ENCODE data around the gene RGS16.

The RGS16 gene

GRCh38 chr1:182610606-182611194, 6.5 kb upstream of the RGS16 start:
- no peaks in the 10 kb centered on the region for H3K27me3 ChIP-seq (ENCODE audit: low read depth)
- in situ Hi-C loops (cut with MboI; ENCODE audit: low sequenced_read_pairs) = no loop called here
- H3K4me1 ChIP-seq = peaks cover 25% of the 10 kb centered on the region
- H3K36me3 ChIP-seq (replicated peaks) = no peaks in the 10 kb centered on the region
- H3K4me3 ChIP-seq = no peak overlapping the region
- H3K9me3 ChIP-seq = no peaks in the 10 kb centered on the region
- peak in 1 of 2 experiments; percentile 63 for DNase-seq (ENCODE audit: low spot score in 2 of 2)

- Histone ChIP-seq H3K27me3 (ENCODE audit: low read depth) (no peaks in the 10 kb centered on the region), H3K4me3 (no peak overlapping the region), H3K9me3 (no peaks in the 10 kb centered on the region), H3K36me3 (replicated peaks) (no peaks in the 10 kb centered on the region), H3K4me1 (peaks cover 18% of the 10 kb centered on the region)
- no peak for DNase-seq (ENCODE audit: low spot score in 2 of 2)
- in situ Hi-C loops (cut with MboI; ENCODE audit: low sequenced_read_pairs) = no loop called here
Observed at GRCh38 chr1:182608845-182609610, 4.8 kb upstream of the RGS16 start.

GRCh38 chr1:182608236-182608635, 4.0 kb upstream of the RGS16 start:
- no peak for DNase-seq (ENCODE audit: low spot score in 2 of 2)
- Histone ChIP-seq H3K4me1 (peaks cover 15% of the 10 kb centered on the region), H3K36me3 (replicated peaks) (no peaks in the 10 kb centered on the region), H3K4me3 (no peak overlapping the region), H3K9me3 (no peaks in the 10 kb centered on the region), H3K27me3 (ENCODE audit: low read depth) (no peaks in the 10 kb centered on the region)
- in situ Hi-C loops (cut with MboI; ENCODE audit: low sequenced_read_pairs) = no loop called here

- Histone ChIP-seq H3K36me3 (replicated peaks) (no peaks in the 10 kb centered on the region), H3K4me3 (no peak overlapping the region), H3K9me3 (no peaks in the 10 kb centered on the region), H3K27me3 (ENCODE audit: low read depth) (no peaks in the 10 kb centered on the region), H3K4me1 (peaks cover 20% of the 10 kb centered on the region)
- no peak for DNase-seq (ENCODE audit: low spot score in 2 of 2)
- in situ Hi-C loops (cut with MboI; ENCODE audit: low sequenced_read_pairs) = no loop called here
Observed at GRCh38 chr1:182607566-182607965, 3.4 kb upstream of the RGS16 start.

GRCh38 chr1:182603646-182604174, 479 bp downstream of the RGS16 start:
- Histone ChIP-seq H3K4me3 (peak overlapping the region; percentile 68), H3K4me1 (peaks cover 15% of the 10 kb centered on the region), H3K27me3 (ENCODE audit: low read depth) (no peaks in the 10 kb centered on the region), H3K36me3 (replicated peaks) (peaks cover 31% of the 10 kb centered on the region), H3K9me3 (no peaks in the 10 kb centered on the region)
- in situ Hi-C loops (cut with MboI; ENCODE audit: low sequenced_read_pairs) = no loop called here
- peak in 1 of 2 experiments; percentile 49 for DNase-seq (ENCODE audit: low spot score in 2 of 2)

GRCh38 chr1:182602935-182603645, 1.1 kb downstream of the RGS16 start:
- Histone ChIP-seq H3K36me3 (replicated peaks) (peaks cover 34% of the 10 kb centered on the region), H3K9me3 (no peaks in the 10 kb centered on the region), H3K4me3 (peak overlapping the region; percentile 68), H3K4me1 (peaks cover 15% of the 10 kb centered on the region), H3K27me3 (ENCODE audit: low read depth) (no peaks in the 10 kb centered on the region)
- no peak for DNase-seq (ENCODE audit: low spot score in 2 of 2)
- in situ Hi-C loops (cut with MboI; ENCODE audit: low sequenced_read_pairs) = no loop called here

- in situ Hi-C loops (cut with MboI; ENCODE audit: low sequenced_read_pairs) = no loop called here
- peaks cover 15% of the 10 kb centered on the region for H3K4me1 ChIP-seq
- peaks cover 34% of the 10 kb centered on the region for H3K36me3 ChIP-seq (replicated peaks)
- no peak overlapping the region for H3K4me3 ChIP-seq
- no peak for DNase-seq (ENCODE audit: low spot score in 2 of 2)
- no peaks in the 10 kb centered on the region for H3K27me3 ChIP-seq (ENCODE audit: low read depth)
- H3K9me3 ChIP-seq = no peaks in the 10 kb centered on the region
Observed at GRCh38 chr1:182601913-182602312, 2.3 kb downstream of the RGS16 start.

GRCh38 chr1:182601416-182601786, 2.8 kb downstream of the RGS16 start:
- in situ Hi-C loops (cut with MboI; ENCODE audit: low sequenced_read_pairs) = no loop called here
- H3K4me3 ChIP-seq = no peak overlapping the region
- peak; percentile 75 to 82 for DNase-seq (ENCODE audit: low spot score in 2 of 2)
- peaks cover 15% of the 10 kb centered on the region for H3K4me1 ChIP-seq
- no peaks in the 10 kb centered on the region for H3K9me3 ChIP-seq
- no peaks in the 10 kb centered on the region for H3K27me3 ChIP-seq (ENCODE audit: low read depth)
- peaks cover 34% of the 10 kb centered on the region for H3K36me3 ChIP-seq (replicated peaks)

- H3K9me3 ChIP-seq = no peaks in the 10 kb centered on the region
- no peak overlapping the region for H3K4me3 ChIP-seq
- no peak for DNase-seq (ENCODE audit: low spot score in 2 of 2)
- peaks cover 15% of the 10 kb centered on the region for H3K4me1 ChIP-seq
- peaks cover 34% of the 10 kb centered on the region for H3K36me3 ChIP-seq (replicated peaks)
- H3K27me3 ChIP-seq (ENCODE audit: low read depth) = no peaks in the 10 kb centered on the region
- in situ Hi-C loops (cut with MboI; ENCODE audit: low sequenced_read_pairs) = no loop called here
Observed at GRCh38 chr1:182600745-182601415, 3.3 kb downstream of the RGS16 start.

GRCh38 chr1:182600036-182600713, 4.0 kb downstream of the RGS16 start:
- in situ Hi-C loops (cut with MboI; ENCODE audit: low sequenced_read_pairs) = no loop called here
- Histone ChIP-seq H3K4me1 (peaks cover 15% of the 10 kb centered on the region), H3K36me3 (replicated peaks) (peaks cover 34% of the 10 kb centered on the region), H3K4me3 (no peak overlapping the region), H3K27me3 (ENCODE audit: low read depth) (no peaks in the 10 kb centered on the region), H3K9me3 (no peaks in the 10 kb centered on the region)
- no peak for DNase-seq (ENCODE audit: low spot score in 2 of 2)

GRCh38 chr1:182599339-182599738, 4.8 kb downstream of the RGS16 start:
- DNase-seq (ENCODE audit: low spot score in 2 of 2) = peak in 1 of 2 experiments; percentile 42
- peaks cover 34% of the 10 kb centered on the region for H3K36me3 ChIP-seq (replicated peaks)
- in situ Hi-C loops (cut with MboI; ENCODE audit: low sequenced_read_pairs) = loop anchor here (5.0 kb wide), 1 partner anchor 188 kb away; the partner anchor contains the start of gene NPL

GRCh38 chr1:182598296-182598695, 5.9 kb downstream of the RGS16 start:
- in situ Hi-C loops (cut with MboI; ENCODE audit: low sequenced_read_pairs) = loop anchor here (5.0 kb wide), 1 partner anchor 189 kb away; the partner anchor contains the start of gene NPL
- peaks cover 34% of the 10 kb centered on the region for H3K36me3 ChIP-seq (replicated peaks)
- no peaks in the 10 kb centered on the region for H3K27me3 ChIP-seq (ENCODE audit: low read depth)
- no peak overlapping the region for H3K4me3 ChIP-seq
- DNase-seq (ENCODE audit: low spot score in 2 of 2) = no peak
- H3K9me3 ChIP-seq = no peaks in the 10 kb centered on the region
- H3K4me1 ChIP-seq = peaks cover 10% of the 10 kb centered on the region

More at GRCh38 chr1:182599339-182599738, 4.8 kb downstream of the RGS16 start:
- H3K27me3 ChIP-seq (ENCODE audit: low read depth) = no peaks in the 10 kb centered on the region
- H3K9me3 ChIP-seq = no peaks in the 10 kb centered on the region
- H3K4me1 ChIP-seq = peaks cover 10% of the 10 kb centered on the region
- no peak overlapping the region for H3K4me3 ChIP-seq

GRCh38 chr1:182596934-182597333, 7.3 kb downstream of the RGS16 start:
- no peak for DNase-seq (ENCODE audit: low spot score in 2 of 2)
- H3K9me3 ChIP-seq = no peaks in the 10 kb centered on the region
- in situ Hi-C loops (cut with MboI; ENCODE audit: low sequenced_read_pairs) = loop anchor here (5.0 kb wide), 1 partner anchor 190 kb away; the partner anchor contains the start of gene NPL
- H3K27me3 ChIP-seq (ENCODE audit: low read depth) = no peaks in the 10 kb centered on the region
- peaks cover 33% of the 10 kb centered on the region for H3K36me3 ChIP-seq (replicated peaks)
- H3K4me1 ChIP-seq = peaks cover 3% of the 10 kb centered on the region
- no peak overlapping the region for H3K4me3 ChIP-seq
